SH-SY5Y (cell line): ENCODE data around the gene CALML5.

Source experiments
- GATA2 ChIP-seq: IDR thresholded peaks from 2 replicates; pipeline ENCODE4 v1.6.1; 2011; ENCODE audit warnings: mild to moderate bottlenecking, low read depth, low read length
- GATA3 ChIP-seq: IDR thresholded peaks from 2 replicates; pipeline ENCODE4 v1.6.1; 2011; ENCODE audit warnings: low read depth, mild to moderate bottlenecking, low read length, moderate library complexity

DNA sequence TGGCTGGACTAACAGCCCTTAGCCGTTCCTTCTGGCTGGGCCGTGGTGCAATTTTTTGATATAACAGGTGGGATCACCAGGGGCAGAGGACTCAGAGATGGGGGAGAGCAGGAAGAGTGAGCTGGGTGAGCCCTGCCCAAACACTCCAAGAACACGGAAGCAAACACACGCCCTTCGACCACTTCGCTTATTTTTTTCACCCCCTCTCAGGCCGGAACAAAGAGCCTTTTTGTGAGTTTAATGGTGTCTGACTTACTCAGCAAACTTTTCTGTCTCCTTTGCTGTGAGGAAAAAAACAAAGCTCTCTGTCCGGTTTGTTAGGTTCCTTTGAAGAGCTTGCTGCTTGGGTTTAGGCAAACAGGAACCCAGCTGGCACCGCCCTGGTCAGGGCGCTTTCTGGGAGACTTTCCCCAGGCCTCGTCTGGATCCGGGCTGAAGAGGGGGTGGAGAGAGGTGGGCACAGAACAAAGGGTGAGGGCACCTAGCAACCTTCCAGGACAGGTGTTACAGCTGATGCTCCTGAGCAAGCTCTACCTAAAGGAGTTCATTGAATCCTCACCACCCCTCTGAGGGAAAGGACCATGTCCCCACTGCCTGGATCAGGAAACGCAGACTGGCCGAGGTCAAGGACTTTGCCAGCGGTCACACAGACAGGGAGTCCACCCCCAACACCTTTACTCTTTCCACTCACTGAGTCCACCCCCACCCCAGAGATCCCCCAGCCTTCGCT lies 48.7 kb upstream of the CALML5 start:
- TF ChIP-seq GATA2 = no peak
- no peak for TF ChIP-seq GATA3
